GM21717 (cell line): ENCODE measurements around the gene MORN2.

ENCODE experiments used
- ATAC-seq: cut with Tn5 transposase; IDR thresholded peaks from one replicate; pipeline ENCODE4 v1.9.1; 2021; ENCODE audit warnings: mild to moderate bottlenecking, moderate library complexity; ENCODE audit not compliant: unreplicated experiment

MORN2 gene

DNA sequence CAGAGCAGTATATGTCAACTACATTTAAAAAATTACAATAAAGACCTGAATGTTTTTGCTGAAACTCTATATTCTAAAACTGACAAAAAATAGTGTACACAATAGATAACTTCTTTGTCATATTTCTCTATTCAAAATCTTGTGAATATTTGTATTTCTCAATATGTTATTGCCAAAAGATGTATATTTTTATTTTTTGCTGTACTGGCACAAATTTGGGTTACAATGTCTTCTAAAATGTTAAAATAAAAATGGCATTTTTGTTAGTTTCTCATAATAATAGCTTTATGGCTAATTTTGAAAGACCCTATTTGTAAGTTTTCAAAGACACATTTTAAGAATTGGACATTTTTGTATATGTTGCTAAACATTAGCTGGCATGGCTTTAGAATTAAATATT lies 13.3 kb downstream of the MORN2 start:
- ATAC-seq, result no peak

DNA sequence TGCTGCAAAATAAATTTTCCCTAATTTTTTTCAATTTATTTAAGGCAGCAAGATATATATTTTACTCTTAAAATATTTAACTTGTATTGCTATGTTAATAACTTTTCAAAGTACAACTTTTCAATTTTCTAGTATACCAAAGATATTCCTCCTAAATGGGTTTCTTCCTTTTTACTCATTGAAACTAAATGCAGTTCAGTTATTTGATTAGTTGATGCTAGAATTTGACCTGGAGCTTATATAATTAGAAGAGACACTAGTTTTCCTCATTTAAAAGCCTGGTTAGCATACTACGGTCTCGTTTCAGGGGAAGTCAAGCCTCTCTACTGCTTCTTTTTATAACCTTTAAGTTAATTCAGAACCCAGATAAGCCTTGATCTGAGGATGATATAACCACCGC lies 13.8 kb downstream of the MORN2 start, which contains the start of gene ARHGEF33:
Gene ARHGEF33, plus strand, starts transcription at position 301 of the 400 bp plus-strand sequence. CDS start 29,573 bp downstream, outside the sequence.
- no peak for ATAC-seq

DNA sequence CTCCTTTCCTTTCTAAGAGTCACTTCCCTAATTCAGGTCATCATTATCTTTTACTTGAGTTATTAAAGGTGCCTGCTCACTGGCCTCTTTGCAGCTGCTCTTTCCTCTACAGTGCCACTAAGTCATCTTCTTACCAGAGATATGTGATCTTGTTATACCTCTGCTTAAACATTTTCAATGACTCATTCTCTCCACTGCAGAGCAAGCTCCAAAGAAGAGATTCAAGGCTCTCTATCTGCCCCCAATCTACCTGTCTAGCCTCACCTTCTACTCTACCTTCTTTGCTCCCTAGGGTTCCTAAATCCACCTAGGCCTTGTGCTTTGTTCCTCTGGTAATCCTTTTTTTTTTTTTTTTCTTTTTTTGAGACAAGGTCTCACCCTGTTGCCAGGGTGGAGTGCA lies 17.0 kb downstream of the MORN2 start:
- no peak for ATAC-seq

DNA sequence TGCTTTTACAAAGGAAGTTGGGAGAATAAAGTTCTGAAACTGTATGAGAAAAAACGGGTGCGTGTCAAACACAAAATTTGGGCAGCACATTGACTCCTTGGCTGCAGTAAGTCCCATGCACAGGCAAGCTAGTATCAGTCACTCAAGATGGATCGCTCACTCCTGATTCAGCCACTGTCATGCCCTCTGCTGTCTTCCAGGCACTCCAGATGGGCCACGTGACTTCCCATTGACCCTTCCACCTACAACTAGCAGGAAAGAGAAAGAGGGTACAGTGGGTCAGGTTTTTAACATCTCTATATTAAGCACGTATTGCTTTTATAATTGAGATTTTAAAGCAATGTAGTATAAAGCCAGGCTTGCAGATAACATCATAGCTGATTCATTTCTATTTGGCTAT lies 22.5 kb downstream of the MORN2 start:
- ATAC-seq, result no peak

DNA sequence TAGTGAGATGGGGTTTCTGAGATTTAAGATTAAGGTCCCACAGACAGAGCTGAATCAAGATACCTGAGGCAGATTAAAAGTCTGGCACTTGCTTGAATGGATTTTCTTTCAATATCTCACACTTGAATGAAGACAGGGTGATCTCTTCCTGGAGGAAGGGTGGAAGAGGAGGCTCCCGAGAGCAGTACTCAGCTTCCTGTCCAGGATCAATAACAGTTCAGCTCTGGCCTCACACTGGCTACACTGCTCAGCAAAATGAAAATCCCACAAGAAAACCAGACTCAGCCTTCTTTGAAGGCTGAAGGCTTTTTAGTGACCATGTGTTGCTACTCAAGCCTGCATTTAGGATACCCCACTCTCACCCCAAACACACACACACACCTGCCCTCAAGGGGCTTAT lies 24.9 kb downstream of the MORN2 start:
- ATAC-seq, result no peak

DNA sequence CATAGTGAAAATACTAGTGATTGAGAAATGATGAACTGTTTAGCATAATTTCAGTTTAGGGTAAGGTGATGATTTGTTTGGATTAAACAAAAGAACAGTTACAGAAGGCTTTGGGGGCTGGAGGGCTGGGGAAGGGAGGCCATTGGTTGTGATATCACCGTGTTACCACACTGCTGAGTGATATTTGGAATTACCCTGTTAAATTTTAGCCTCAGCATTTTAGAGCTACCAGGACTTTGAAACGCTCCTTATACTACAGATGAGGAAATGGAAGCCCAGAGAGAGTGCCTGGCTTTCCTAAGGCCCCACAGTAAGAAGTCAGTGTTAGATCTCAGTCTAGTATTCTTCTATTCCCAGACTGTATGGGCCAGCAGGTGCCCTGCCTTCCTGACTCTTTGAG lies 29.5 kb downstream of the MORN2 start:
- no peak for ATAC-seq

DNA sequence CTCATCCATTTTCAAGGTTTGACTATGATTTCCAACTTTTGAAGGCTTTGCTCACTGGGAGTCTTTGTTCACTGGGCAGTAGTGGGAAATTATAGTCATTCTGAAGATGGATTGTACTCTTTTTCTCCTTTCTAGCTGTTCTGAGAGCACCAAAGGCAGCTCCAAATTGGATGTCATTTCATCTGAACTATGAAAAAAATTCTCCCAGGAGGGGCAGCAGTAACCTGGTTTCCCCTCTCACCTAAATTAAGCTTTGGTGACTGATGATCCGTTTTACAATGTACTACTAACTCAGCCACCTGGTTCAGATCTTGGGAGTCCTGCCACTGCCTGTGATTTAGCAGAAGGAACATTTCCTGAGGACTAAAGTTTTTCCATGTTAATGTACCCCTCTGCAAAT lies 31.5 kb downstream of the MORN2 start:
- ATAC-seq, result no peak

DNA sequence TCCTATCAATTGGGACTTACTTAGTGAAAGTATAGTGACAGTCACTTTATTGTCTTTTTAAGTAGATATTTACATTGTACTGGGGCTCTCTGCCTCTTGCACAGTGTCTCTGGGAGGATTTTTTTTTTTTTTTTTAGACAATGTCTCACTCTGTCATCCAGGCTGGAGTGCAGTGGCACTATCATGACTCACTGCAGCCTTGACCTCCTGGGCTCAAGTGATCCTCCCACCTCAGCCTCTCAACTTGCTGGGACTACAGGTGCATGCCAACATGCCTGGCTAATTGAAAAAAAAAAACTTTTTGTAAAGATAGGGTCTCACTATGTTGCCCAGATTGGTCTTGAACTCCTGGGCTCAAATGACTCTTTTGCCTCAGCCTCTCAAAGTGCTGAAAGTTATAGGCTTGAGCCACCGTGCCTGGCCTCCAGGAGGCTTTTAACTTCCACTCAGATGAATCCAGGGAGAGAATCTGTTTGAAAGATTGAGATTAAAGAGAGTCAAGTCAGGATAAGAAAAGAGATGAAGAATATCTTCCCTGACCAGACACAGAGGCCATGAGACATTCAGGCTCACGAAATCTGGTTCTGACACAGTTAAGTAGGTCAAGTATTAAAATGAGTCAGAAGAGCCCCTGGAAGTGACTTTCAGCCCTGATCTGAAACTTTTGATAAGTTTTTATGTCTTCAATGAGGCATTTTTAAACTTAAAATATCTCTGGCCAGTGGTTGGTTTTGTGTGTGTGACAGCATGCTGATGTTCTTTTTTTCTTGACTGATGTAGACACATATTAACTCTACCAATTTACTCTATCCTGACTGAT lies 32.2 kb downstream of the MORN2 start:
- peak; percentile 84 for ATAC-seq

DNA sequence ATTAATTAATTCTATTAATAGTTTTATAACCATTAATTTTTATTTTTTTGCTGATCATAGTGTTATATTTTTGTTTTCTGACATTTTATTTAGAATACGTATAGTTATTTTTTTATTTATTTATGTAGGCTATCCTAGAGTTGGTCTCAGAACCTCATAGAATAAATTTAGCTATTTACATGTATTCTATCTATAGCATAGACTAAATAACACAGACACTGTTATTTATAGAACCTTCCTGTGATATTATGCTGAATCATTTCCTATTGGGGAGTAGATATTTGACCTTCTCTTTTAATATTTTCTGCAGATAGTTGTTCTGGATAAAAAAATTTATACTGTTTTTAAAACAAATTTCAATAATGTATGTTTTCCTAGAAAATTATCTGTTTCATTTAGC lies 34.1 kb downstream of the MORN2 start:
- no peak for ATAC-seq

DNA sequence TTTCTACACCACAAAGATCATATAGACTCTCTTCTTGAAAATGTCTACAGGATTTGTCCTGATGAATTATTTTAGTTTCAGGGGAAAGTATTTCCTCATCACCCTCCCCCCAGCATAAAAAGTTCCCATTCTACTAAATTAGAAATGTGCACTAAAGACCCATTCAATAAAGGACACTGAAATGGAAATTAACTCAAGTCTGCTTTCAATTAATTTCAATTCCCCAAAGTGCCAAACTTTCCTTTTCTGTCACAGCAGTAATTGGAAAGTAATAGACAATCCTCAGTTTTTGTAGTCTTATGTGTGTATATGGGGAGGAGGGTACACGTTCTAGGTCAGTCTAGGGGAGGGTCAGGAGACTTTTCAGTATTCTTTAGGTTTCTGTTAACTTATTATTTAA lies 35.4 kb downstream of the MORN2 start:
- ATAC-seq, result no peak

DNA sequence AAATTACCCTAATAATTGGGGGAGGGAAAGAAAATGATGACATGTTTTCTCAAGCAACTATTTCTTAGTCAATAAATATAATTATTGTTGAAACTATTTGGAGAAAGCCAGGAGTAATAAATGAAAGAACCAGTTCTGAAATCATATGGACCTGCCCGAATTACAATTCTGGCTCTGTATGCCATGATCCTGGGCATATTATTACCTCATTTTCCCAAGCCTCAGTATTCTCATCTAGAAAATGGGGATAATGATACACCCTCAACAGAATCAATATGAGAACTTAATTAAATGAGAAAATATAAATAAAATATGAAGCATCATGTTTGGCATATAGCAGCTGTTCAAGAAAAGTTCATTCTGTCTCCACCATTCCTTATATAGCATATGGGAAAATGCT lies 36.8 kb downstream of the MORN2 start:
- no peak for ATAC-seq

DNA sequence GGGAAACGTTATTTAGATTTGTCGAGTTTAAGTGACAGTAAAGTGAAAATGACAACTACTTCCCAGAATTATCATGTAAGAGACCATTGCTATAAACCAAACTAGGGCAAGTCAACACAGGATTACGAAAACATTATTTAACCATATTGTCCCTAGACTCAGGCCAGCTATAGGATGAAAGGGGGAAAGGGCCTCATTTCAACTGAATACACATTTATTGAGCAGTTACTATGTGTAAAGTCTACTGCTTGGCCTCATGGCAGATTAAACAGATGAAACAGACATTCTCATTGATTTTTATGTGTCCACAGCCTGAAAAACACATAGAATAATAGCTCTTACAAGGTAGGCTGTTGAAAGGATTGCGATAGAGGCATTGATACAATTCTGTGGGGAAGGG lies 46.6 kb downstream of the MORN2 start:
- ATAC-seq, result no peak

DNA sequence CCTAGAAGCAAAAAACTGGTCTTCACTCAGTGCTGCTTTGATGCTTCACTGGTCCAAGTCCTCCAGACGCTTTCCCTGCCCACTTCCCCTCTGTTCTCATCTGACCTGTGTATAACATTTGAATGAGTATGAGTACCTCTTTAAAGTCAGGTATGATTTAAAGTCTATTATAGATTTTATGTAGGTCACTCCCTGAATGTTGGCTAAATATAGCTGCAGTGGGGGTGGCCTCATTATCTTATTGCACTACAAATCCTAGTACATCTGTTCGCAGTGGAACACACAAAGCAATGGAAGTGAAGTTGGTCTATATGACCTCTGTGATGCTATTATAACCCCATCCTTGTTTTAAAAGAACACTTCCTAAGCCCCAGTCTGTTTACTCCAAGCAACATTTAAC lies 47.1 kb downstream of the MORN2 start:
- ATAC-seq, result no peak

DNA sequence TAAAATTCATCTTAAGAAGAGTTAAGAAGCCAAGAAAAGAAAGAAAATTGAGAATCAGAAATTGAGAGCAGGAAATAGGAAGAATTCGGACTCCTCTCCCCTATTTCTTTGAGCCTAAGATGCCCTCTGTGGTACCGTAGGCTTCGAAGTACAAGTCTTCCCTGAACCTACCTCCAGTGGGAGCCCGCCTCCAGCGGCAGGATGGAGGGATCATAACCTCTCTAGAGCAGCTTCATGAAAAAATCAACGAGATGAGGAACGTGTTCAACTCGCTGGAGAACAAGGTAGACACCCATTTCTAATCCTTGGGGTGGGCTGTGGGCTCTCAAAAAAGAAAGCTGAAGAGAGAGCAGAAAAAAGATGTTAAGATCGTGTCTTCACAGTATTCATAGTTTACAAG lies 50.2 kb downstream of the MORN2 start:
- ATAC-seq, result no peak

DNA sequence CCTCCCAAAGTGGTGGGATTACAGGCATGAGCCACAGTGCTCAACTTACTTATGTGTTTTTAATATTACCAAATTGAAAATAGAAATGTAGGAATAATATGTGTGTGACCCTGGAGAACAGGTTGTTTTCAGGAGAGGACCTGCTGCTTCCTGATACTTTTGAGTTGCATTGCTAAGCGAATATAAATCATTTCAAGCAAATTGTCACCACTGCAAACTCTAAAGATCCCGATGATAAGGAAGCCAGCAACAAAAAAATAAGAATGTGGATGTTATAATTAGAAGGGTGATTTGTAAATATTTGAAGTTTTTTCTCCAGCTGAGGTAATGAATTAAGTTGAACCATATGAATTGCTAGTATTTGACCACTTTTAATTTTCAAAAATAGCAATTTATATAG lies 54.8 kb downstream of the MORN2 start:
- no peak for ATAC-seq
